HepG2 (cell line): ENCODE results near the gene KMT2B. TPM values are rescaled to one million over a fixed set of nuclear protein-coding genes. Genes with fewer than 3 reads are reported as not detected.

Experiments
- ATF5 ChIP-seq: sonication (generic); formaldehyde crosslinking; IDR thresholded peaks from 2 replicates; pipeline ENCODE4 v1.4.0; 2020; ENCODE audit warnings: mild to moderate bottlenecking, low read depth, missing genetic modification reagents
- ATF7-NPFF ChIP-seq: sonication (generic); formaldehyde crosslinking; IDR thresholded peaks from 2 replicates; pipeline ENCODE4 v1.8.1; 2023; ENCODE audit warnings: mild to moderate bottlenecking, low read depth, missing genetic modification reagents, moderate library complexity
- KLF11 ChIP-seq: IDR thresholded peaks from 2 replicates; pipeline ENCODE4 v1.6.1; 2016; ENCODE audit warnings: missing compliant biosample characterization
- PRMT3 ChIP-seq: sonication (generic); formaldehyde crosslinking; IDR thresholded peaks from 2 replicates; pipeline ENCODE4 v1.8.1; 2022; ENCODE audit warnings: low read depth, mild to moderate bottlenecking, moderate library complexity, missing genetic modification reagents, borderline replicate concordance
- SYNCRIP ChIP-seq: fragments of 200-400 bp; formaldehyde crosslinking; IDR thresholded peaks from 2 replicates; pipeline ENCODE4 v1.6.1; 2018; ENCODE audit warnings: mild to moderate bottlenecking, low read depth, low read length; ENCODE audit not compliant: insufficient read depth
- ZNF318 ChIP-seq: sonication (generic); formaldehyde crosslinking; IDR thresholded peaks from 2 replicates; pipeline ENCODE4 v1.4.0; 2020; ENCODE audit warnings: mild to moderate bottlenecking, missing genetic modification reagents
- ZNF350 ChIP-seq: sonication (generic); formaldehyde crosslinking; IDR thresholded peaks from 2 replicates; pipeline ENCODE4 v1.4.0; 2020; ENCODE audit warnings: mild to moderate bottlenecking, low read depth, missing genetic modification reagents, borderline replicate concordance
- ZNF414 ChIP-seq: sonication (generic); formaldehyde crosslinking; IDR thresholded peaks from 2 replicates; pipeline ENCODE4 v1.5.0; 2020; ENCODE audit warnings: missing genetic modification reagents
- ZNF546 ChIP-seq: sonication (generic); formaldehyde crosslinking; conservative IDR thresholded peaks from 2 replicates; pipeline ENCODE4 v1.8.1; 2023; ENCODE audit warnings: mild to moderate bottlenecking, missing genetic modification reagents
- polyA plus RNA-seq, 8 experiments: library from polyadenylated mRNA; depleted of rRNA in 3 of 8; stranded (reverse) in 7 of 8; unstranded in 1 of 8; fragments of >200 nt; fragmentation: Illumina TruSeq in 4 of 8; extraction: Trizol in 4 of 8; gene quantifications; 2 replicates each; pipeline versions ENCODE4 v1.2.1 to v1.2.3, GENCODE V29; 2011 to 2016; ENCODE audit warnings: low read depth in 4 of 8, missing spikeins in 1 of 8, mixed read lengths in 1 of 8; ENCODE audit not compliant: insufficient read depth in 1 of 8
- total RNA-seq, 5 experiments: library from RNA; depleted of rRNA; stranded (reverse); fragments of >200 nt; fragmentation: Illumina TruSeq; extraction: Trizol; gene quantifications; 2 replicates each; pipeline ENCODE4 v1.2.3, GENCODE V29; 2016; ENCODE audit warnings: low read depth in 1 of 5
- TF ChIP-seq, protein P1 (sequence below): sonication (generic); formaldehyde crosslinking; IDR thresholded peaks from 2 replicates; pipeline ENCODE4 v1.4.0; 2020; ENCODE audit warnings: missing genetic modification reagents, borderline replicate concordance
- TF ChIP-seq, protein P2 (sequence below): fragments of 450-650 bp; IDR thresholded peaks from 2 replicates; pipeline ENCODE4 v1.6.1; 2017; ENCODE audit warnings: mild to moderate bottlenecking

The KMT2B gene
- total and polyA plus RNA-seq, 2 of the 13 experiments (the other 11 are each of a cell fraction or from before 2014, with no cell fraction given) = 6.2 to 16.9 TPM

DNA sequence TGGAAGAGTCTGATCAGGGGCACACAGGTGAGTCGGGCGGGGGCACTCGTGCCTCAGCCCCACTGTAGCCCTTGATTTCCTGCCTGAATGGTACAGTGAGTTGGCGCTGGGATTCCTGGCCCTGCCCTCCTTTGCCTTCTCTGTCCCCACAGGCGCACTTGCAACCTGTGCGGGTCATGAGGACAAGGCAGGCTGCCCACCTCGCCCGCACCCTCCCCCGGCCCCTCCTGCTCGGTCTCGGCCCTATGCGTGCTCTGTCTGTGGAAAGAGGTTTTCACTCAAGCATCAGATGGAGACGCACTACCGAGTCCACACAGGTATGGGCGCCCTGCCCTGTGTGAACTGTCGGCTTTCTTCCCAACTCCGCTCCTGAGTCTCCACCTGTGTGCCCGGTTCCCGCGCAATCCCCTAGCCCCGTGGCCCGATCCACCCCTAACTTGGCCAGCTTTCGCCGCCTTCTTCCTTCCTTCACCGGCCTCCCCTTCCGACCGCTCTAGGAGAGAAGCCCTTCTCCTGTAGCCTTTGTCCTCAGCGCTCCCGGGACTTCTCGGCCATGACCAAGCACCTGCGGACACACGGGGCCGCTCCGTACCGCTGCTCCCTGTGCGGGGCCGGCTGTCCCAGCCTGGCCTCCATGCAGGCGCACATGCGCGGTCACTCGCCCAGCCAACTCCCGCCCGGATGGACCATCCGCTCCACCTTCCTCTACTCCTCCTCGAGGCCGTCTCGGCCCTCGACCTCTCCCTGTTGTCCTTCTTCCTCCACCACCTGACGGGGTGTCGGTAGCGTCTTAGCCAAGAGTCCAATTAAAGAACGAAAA, 1.6 kb upstream of the KMT2B start (continued):
- TF ChIP-seq ATF5 (CRISPR knock-in tag) (no peak), KLF11 (CRISPR knock-in tag) (0 out of 2 replicates have a peak, but pooled peaks have one; percentile 23), ZNF350 (no peak), ZNF318 (0 out of 2 replicates have a peak, but pooled peaks have one; percentile 17), ZNF546 (peak; percentile 94), ATF7-NPFF (CRISPR knock-in tag) (0 out of 2 replicates have a peak, but pooled peaks have one; percentile 40), PRMT3 (CRISPR knock-in tag) (peak; percentile 50; the same call in 1 of the 2 replicates), SYNCRIP (no peak), ZNF414 (CRISPR knock-in tag) (no peak)
- TF ChIP-seq, protein P1, sequence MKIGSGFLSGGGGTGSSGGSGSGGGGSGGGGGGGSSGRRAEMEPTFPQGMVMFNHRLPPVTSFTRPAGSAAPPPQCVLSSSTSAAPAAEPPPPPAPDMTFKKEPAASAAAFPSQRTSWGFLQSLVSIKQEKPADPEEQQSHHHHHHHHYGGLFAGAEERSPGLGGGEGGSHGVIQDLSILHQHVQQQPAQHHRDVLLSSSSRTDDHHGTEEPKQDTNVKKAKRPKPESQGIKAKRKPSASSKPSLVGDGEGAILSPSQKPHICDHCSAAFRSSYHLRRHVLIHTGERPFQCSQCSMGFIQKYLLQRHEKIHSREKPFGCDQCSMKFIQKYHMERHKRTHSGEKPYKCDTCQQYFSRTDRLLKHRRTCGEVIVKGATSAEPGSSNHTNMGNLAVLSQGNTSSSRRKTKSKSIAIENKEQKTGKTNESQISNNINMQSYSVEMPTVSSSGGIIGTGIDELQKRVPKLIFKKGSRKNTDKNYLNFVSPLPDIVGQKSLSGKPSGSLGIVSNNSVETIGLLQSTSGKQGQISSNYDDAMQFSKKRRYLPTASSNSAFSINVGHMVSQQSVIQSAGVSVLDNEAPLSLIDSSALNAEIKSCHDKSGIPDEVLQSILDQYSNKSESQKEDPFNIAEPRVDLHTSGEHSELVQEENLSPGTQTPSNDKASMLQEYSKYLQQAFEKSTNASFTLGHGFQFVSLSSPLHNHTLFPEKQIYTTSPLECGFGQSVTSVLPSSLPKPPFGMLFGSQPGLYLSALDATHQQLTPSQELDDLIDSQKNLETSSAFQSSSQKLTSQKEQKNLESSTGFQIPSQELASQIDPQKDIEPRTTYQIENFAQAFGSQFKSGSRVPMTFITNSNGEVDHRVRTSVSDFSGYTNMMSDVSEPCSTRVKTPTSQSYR (CRISPR knock-in tag) = no peak
- TF ChIP-seq, protein P2, sequence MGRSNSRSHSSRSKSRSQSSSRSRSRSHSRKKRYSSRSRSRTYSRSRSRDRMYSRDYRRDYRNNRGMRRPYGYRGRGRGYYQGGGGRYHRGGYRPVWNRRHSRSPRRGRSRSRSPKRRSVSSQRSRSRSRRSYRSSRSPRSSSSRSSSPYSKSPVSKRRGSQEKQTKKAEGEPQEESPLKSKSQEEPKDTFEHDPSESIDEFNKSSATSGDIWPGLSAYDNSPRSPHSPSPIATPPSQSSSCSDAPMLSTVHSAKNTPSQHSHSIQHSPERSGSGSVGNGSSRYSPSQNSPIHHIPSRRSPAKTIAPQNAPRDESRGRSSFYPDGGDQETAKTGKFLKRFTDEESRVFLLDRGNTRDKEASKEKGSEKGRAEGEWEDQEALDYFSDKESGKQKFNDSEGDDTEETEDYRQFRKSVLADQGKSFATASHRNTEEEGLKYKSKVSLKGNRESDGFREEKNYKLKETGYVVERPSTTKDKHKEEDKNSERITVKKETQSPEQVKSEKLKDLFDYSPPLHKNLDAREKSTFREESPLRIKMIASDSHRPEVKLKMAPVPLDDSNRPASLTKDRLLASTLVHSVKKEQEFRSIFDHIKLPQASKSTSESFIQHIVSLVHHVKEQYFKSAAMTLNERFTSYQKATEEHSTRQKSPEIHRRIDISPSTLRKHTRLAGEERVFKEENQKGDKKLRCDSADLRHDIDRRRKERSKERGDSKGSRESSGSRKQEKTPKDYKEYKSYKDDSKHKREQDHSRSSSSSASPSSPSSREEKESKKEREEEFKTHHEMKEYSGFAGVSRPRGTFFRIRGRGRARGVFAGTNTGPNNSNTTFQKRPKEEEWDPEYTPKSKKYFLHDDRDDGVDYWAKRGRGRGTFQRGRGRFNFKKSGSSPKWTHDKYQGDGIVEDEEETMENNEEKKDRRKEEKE = no peak
